Pancreas (tissue), 10 donors: ENCODE measurements around the gene C5orf63. TPM values are rescaled to one million over a fixed set of nuclear protein-coding genes. Genes with fewer than 3 reads are reported as not detected.

Experiments
- ATAC-seq, 4 donors: fragments of 200-7000 bp; cut with Tn5 transposase; one replicate each; pipeline versions ENCODE4 v1.8.0 to v1.9.1; 2020; ENCODE audit warnings: mild to moderate bottlenecking in 4 of 4, moderate library complexity in 4 of 4
- DNase-seq, 6 donors: peaks; one replicate each; pipeline ENCODE4 v3.0.0-alpha.2; 2020
- FAIRE-seq: peaks from 2 replicates; lab custom pipeline; 2012; peaks lifted over from hg19 to GRCh38; lab: Jason Lieb, UNC
- H3K27ac ChIP-seq, 4 donors: fragments of 200-600 bp; sonication (generic); 1 replicate in 3 of 4; 2 replicates in 1 of 4; pipeline versions ENCODE4 v1.5.0 to v1.8.0; 2020
- H3K27me3 ChIP-seq, 4 donors: fragments of 200-600 bp; one replicate each; pipeline ENCODE4 v1.8.0; 2021
- H3K36me3 ChIP-seq, 3 donors: fragments of 200-600 bp; sonication (generic) in 1 of 3; one replicate each; pipeline versions ENCODE4 v1.5.0 to v1.8.0; 2020 to 2021
- H3K4me1 ChIP-seq, 3 donors: fragments of 200-600 bp; one replicate each; pipeline ENCODE4 v1.8.0; 2021
- H3K4me3 ChIP-seq, 4 donors: fragments of 200-600 bp; sonication (generic) in 2 of 4; one replicate each; pipeline versions ENCODE4 v1.5.0 to v1.8.0; 2020 to 2021
- H3K9me3 ChIP-seq, 4 donors: fragments of 200-600 bp; one replicate each; pipeline ENCODE4 v1.8.0; 2021
- CTCF ChIP-seq, 4 donors: fragments of 200-600 bp; sonication (generic) in 3 of 4; IDR thresholded peaks; one replicate each; pipeline versions ENCODE4 v1.5.0 to v1.8.0; 2021; ENCODE audit warnings: antibody characterized with exemption in 4 of 4
- WGBS, 2 donors: extraction: QIAGEN DNeasy Blood & Tissue Kit; methylation state at CpG; one replicate each; pipeline ENCODE4 v1.1.7; 2013; 5-methylcytosine and 5-hydroxymethylcytosine counted together
- intact Hi-C, 3 donors: fragments of 100-400 bp; cut with DNase I; formaldehyde crosslinking; loops; one replicate each; pipeline versions ENCODE4 v1.11.1 to v1.14.2; 2022
- polyA plus RNA-seq, 2 donors: library from polyadenylated mRNA; stranded (reverse); fragments of 200-250 nt; gene quantifications; one replicate each; pipeline ENCODE4 v1.2.3, GENCODE V29; 2013
- total RNA-seq, 6 donors: library from RNA; stranded (reverse); fragmentation: NEBNext Ultra II Directional in 4 of 6; extraction: Animal tissue kit (Norgen Biotek cat#: 25700) in 4 of 6; gene quantifications; one replicate each; pipeline versions ENCODE4 v1.2.1 to v1.2.4, GENCODE V29; 2021 to 2023
- donor health status: healthy with polysubstance abuse.
- donor health status: DM: no; HTN: no; CAD: no; lungs with moderate emphysema.
- donor health status: DM: no; HTN: no; CAD: no.
- donor health status: control.
- donor health status: control.
- donor health status: Bipolar disorder and iron deficiency.
- donor health status: DM: yes; HTN: yes; CAD: no.
- donor health status: DM: no; HTN: no; CAD: no.
- donor health status: DM: no; HTN: no; CAD: no.
- donor health status: DM: yes; HTN: yes; CAD: no.

Gene C5orf63
- total and polyA plus RNA-seq, 8 donors: 1.6 to 8.8 (median 3.5) TPM

GRCh38 chr5:127085371-127085770, 12.1 kb upstream of the C5orf63 start:
- FAIRE-seq: no peak
- Histone ChIP-seq H3K36me3 (no peaks in the 10 kb centered on the region), H3K9me3 (no peaks in the 10 kb centered on the region), H3K27ac (no peak overlapping the region), H3K4me3 (no peak overlapping the region), H3K27me3 (no peaks in the 10 kb centered on the region), H3K4me1 (no peaks in the 10 kb centered on the region)
- intact Hi-C loops: no loop called here
- DNase-seq: no peak
- ATAC-seq: no peak
- no peak for TF ChIP-seq CTCF (IDR thresholded peaks at IDR 0.05)
- 66 to 68% methylated on average over 2 of the region's 2 CpGs for WGBS, 2 donors

GRCh38 chr5:127084656-127085055, 11.4 kb upstream of the C5orf63 start:
- intact Hi-C loops: no loop called here
- no peak for FAIRE-seq

GRCh38 chr5:127083711-127084110, 10.4 kb upstream of the C5orf63 start:
- no peak for TF ChIP-seq CTCF (IDR thresholded peaks at IDR 0.05)
- 91 to 93% methylated on average over 2 of the region's 2 CpGs for WGBS, 2 donors
- H3K4me1 ChIP-seq: no peaks in the 10 kb centered on the region
- H3K9me3 ChIP-seq: no peaks in the 10 kb centered on the region
- no peak for ATAC-seq
- no peak overlapping the region for H3K27ac ChIP-seq
- no peaks in the 10 kb centered on the region for H3K27me3 ChIP-seq
- intact Hi-C loops: no loop called here
- DNase-seq: no peak
- no peak for FAIRE-seq
- no peaks in the 10 kb centered on the region for H3K36me3 ChIP-seq
- H3K4me3 ChIP-seq: no peak overlapping the region

More at GRCh38 chr5:127084656-127085055, 11.4 kb upstream of the C5orf63 start:
- Histone ChIP-seq H3K9me3 (no peaks in the 10 kb centered on the region), H3K4me1 (no peaks in the 10 kb centered on the region), H3K27me3 (no peaks in the 10 kb centered on the region), H3K27ac (no peak overlapping the region), H3K36me3 (no peaks in the 10 kb centered on the region), H3K4me3 (no peak overlapping the region)
- no peak for TF ChIP-seq CTCF (IDR thresholded peaks at IDR 0.05)
- DNase-seq (no peak), ATAC-seq (no peak)
- 84 to 97% methylated on average over 3 of the region's 3 CpGs for WGBS, 2 donors

- no peak for ATAC-seq
- Histone ChIP-seq H3K9me3 (no peaks in the 10 kb centered on the region), H3K27ac (no peak overlapping the region), H3K27me3 (no peaks in the 10 kb centered on the region), H3K4me1 (no peaks in the 10 kb centered on the region), H3K36me3 (no peaks in the 10 kb centered on the region), H3K4me3 (no peak overlapping the region)
- WGBS, 2 donors: 49 to 51% methylated on average over 9 of the region's 9 CpGs
- FAIRE-seq: no peak
- intact Hi-C loops: no loop called here
- TF ChIP-seq CTCF (IDR thresholded peaks at IDR 0.05): no peak
- no peak for DNase-seq
Observed at GRCh38 chr5:127079994-127080491, 6.7 kb upstream of the C5orf63 start.

- Histone ChIP-seq H3K4me3 (no peak overlapping the region), H3K27me3 (no peaks in the 10 kb centered on the region), H3K4me1 (no peaks in the 10 kb centered on the region), H3K36me3 (no peaks in the 10 kb centered on the region), H3K9me3 (no peaks in the 10 kb centered on the region), H3K27ac (no peak overlapping the region)
- DNase-seq: no peak
- no peak for FAIRE-seq
- no peak for TF ChIP-seq CTCF (IDR thresholded peaks at IDR 0.05)
- 24 to 30% methylated on average over 1 of the region's 1 CpG for WGBS, 2 donors
- intact Hi-C loops: no loop called here
- no peak for ATAC-seq
Observed at GRCh38 chr5:127077366-127077765, 4.1 kb upstream of the C5orf63 start.
